K562 (cell line): ENCODE results near the gene FNDC1. TPM values are rescaled to one million over a fixed set of nuclear protein-coding genes. Genes with fewer than 3 reads are reported as not detected.

ENCODE experiments used
- ATAC-seq: fragments of 200-7000 bp; cut with Tn5 transposase; 3 replicates; pipeline ENCODE4 v1.9.1; 2020; ENCODE audit warnings: moderate library complexity
- BruUV-seq: library from RNA; stranded (reverse); fragments of 400-500 nt; replicated peaks from 2 replicates; lab custom pipeline; 2021; lab: Mats Ljungman, UMichigan
- CTCF ChIA-PET: fragments of 300-600 bp; formaldehyde crosslinking; extraction: SDS; loops from one replicate; lab custom pipeline; 2021; ENCODE audit warnings: low intra/inter-chr PET ratio; lab: Yijun Ruan, JAX
- POLR2A ChIA-PET: fragments of 300-600, 350-650 bp; sonication (Branson Sonifier 250); formaldehyde crosslinking; extraction: SDS; loops from one replicate; lab custom pipeline; 2021; ENCODE audit warnings: antibody characterized with exemption, inconsistent platforms; lab: Yijun Ruan, JAX
- DNase-seq, 4 experiments: peaks; one replicate each; pipeline versions ENCODE4 v3.0.0 to v3.0.0-alpha.2; 2011 to 2018; ENCODE audit warnings: low spot score in 3 of 4, mixed read lengths in 3 of 4; ENCODE audit errors: extremely low read depth in 1 of 4
- FAIRE-seq: peaks from 2 replicates; lab custom pipeline; 2011; peaks lifted over from hg19 to GRCh38; lab: Jason Lieb, UNC
- H2AFZ ChIP-seq: 2 replicates; pipeline ENCODE4 v1.6.0; 2011; ENCODE audit warnings: low read depth, low read length, control low read depth, inconsistent platforms
- H3K27ac ChIP-seq: fragments of 200-600 bp; 3 replicates; pipeline ENCODE4 v1.8.0; 2011; ENCODE audit warnings: low read depth, mild to moderate bottlenecking, control low read depth, inconsistent platforms, low read length, moderate library complexity, mixed read lengths; ENCODE audit errors: extremely low read depth
- H3K27me3 ChIP-seq, 2 experiments: fragments of 300-600 bp in 1 of 2; 2 replicates in 1 of 2; 3 replicates in 1 of 2; pipeline versions ENCODE4 v1.6.0 to v1.8.0; 2011; ENCODE audit warnings: inconsistent platforms in 2 of 2, low read length in 2 of 2, mild to moderate bottlenecking in 1 of 2, mixed read lengths in 1 of 2, moderate library complexity in 1 of 2; ENCODE audit not compliant: control insufficient read depth in 2 of 2, insufficient read depth in 2 of 2
- H3K36me3 ChIP-seq: fragments of 300-600 bp; 3 replicates; pipeline ENCODE4 v1.8.0; 2011; ENCODE audit warnings: mild to moderate bottlenecking, low read length, inconsistent platforms; ENCODE audit not compliant: control insufficient read depth, insufficient read depth
- H3K4me1 ChIP-seq, 2 experiments: fragments of 200-600 bp in 1 of 2; replicated peaks in 1 of 2; 2 replicates in 1 of 2; 3 replicates in 1 of 2; pipeline versions ENCODE4 v1.5.1 to v1.8.0; 2011; ENCODE audit warnings: inconsistent platforms in 2 of 2, low read length in 2 of 2, mild to moderate bottlenecking in 1 of 2, mixed read lengths in 1 of 2, moderate library complexity in 1 of 2; ENCODE audit not compliant: control insufficient read depth in 2 of 2, insufficient read depth in 2 of 2
- H3K4me2 ChIP-seq: 2 replicates; pipeline ENCODE4 v1.6.1; 2011; ENCODE audit warnings: low read length, control low read depth, inconsistent platforms, mixed read lengths; ENCODE audit not compliant: insufficient read depth
- H3K4me3 ChIP-seq: fragments of 200-600 bp; sonication (generic), shearing (Covaris generic); 2 replicates; pipeline ENCODE4 v1.5.1; 2016; ENCODE audit warnings: control low read depth, inconsistent platforms
- H3K79me2 ChIP-seq: fragments of 200-600 bp; 3 replicates; pipeline ENCODE4 v1.8.0; 2011; ENCODE audit warnings: low read length, inconsistent platforms; ENCODE audit not compliant: control insufficient read depth, insufficient read depth
- H3K9ac ChIP-seq, 2 experiments: 2 replicates each; pipeline versions ENCODE4 v1.6.0 to v1.6.1; 2011; ENCODE audit warnings: low read depth in 2 of 2, low read length in 2 of 2, control low read depth in 1 of 2, inconsistent platforms in 1 of 2, mild to moderate bottlenecking in 1 of 2, mixed read lengths in 1 of 2; ENCODE audit not compliant: insufficient read depth in 1 of 2
- H3K9me1 ChIP-seq: one replicate; pipeline ENCODE4 v1.6.0; 2011; ENCODE audit warnings: inconsistent platforms, mild to moderate bottlenecking, low read length, moderate library complexity; ENCODE audit not compliant: control insufficient read depth, insufficient read depth
- H3K9me3 ChIP-seq: replicated peaks from 2 replicates; pipeline ENCODE4 v1.5.1; 2011; ENCODE audit warnings: low read depth, low read length, inconsistent platforms; ENCODE audit not compliant: control insufficient read depth, insufficient read depth
- H4K20me1 ChIP-seq: replicated peaks from 2 replicates; pipeline ENCODE4 v1.6.1; 2011; ENCODE audit warnings: low read length, inconsistent platforms, mixed read lengths; ENCODE audit not compliant: control insufficient read depth, insufficient read depth
- BRF1 ChIP-seq: IDR thresholded peaks from 3 replicates; pipeline ENCODE4 v1.6.1; 2011; ENCODE audit warnings: borderline replicate concordance, mild to moderate bottlenecking; ENCODE audit not compliant: insufficient read length; ENCODE audit errors: extremely low read depth
- CHCHD3 ChIP-seq: fragments of 250-450 bp; sonication (Bioruptor Pico); IDR thresholded peaks from 2 replicates; pipeline ENCODE4 v2.1.2; 2022; ENCODE audit warnings: mild to moderate bottlenecking
- CREM ChIP-seq: IDR thresholded peaks from 2 replicates; pipeline ENCODE4 v1.6.1; 2014; ENCODE audit warnings: antibody characterized with exemption, low read depth
- HDAC8 ChIP-seq: fragments of 450-650 bp; IDR thresholded peaks from 2 replicates; pipeline ENCODE4 v1.6.1; 2016; ENCODE audit warnings: mild to moderate bottlenecking, missing genetic modification characterization, moderate library complexity, missing compliant biosample characterization
- HSF4 ChIP-seq: fragments of 250-450 bp; sonication (Bioruptor Pico); IDR thresholded peaks from 2 replicates; pipeline ENCODE4 v2.1.2; 2022; ENCODE audit warnings: mild to moderate bottlenecking, moderate library complexity, borderline replicate concordance
- ILF3 ChIP-seq: fragments of 450-650 bp; IDR thresholded peaks from 2 replicates; pipeline ENCODE4 v1.6.1; 2018; ENCODE audit warnings: antibody characterized with exemption, mild to moderate bottlenecking, moderate library complexity, borderline replicate concordance
- MEF2A ChIP-seq: IDR thresholded peaks from 2 replicates; pipeline ENCODE4 v1.6.1; 2011; ENCODE audit warnings: low read depth, mild to moderate bottlenecking, low read length, moderate library complexity; ENCODE audit not compliant: control insufficient read depth
- NCOA4 ChIP-seq: fragments of 450-650 bp; IDR thresholded peaks from 2 replicates; pipeline ENCODE4 v1.6.1; 2018; ENCODE audit warnings: mild to moderate bottlenecking; ENCODE audit not compliant: partially characterized antibody
- PHF20 ChIP-seq: fragments of 450-650 bp; IDR thresholded peaks from 2 replicates; pipeline ENCODE4 v1.6.1; 2018; ENCODE audit not compliant: partially characterized antibody
- POLR2G ChIP-seq: fragments of 200-400 bp; formaldehyde crosslinking; IDR thresholded peaks from 2 replicates; pipeline ENCODE4 v1.6.1; 2017; ENCODE audit warnings: low read depth, mild to moderate bottlenecking, antibody characterized with exemption, low read length, moderate library complexity
- RBM25 ChIP-seq: fragments of 200-400 bp; formaldehyde crosslinking; IDR thresholded peaks from 2 replicates; pipeline ENCODE4 v1.6.1; 2018; ENCODE audit warnings: low read length, low read depth, moderate library complexity; ENCODE audit not compliant: severe bottlenecking
- RCOR1 ChIP-seq, 2 experiments: IDR thresholded peaks; 2 replicates each; pipeline ENCODE4 v1.6.1; 2012; ENCODE audit warnings: low read depth in 2 of 2, low read length in 2 of 2, borderline replicate concordance in 1 of 2, improper control_type of control experiment in 1 of 2
- SP1 ChIP-seq: sonication (generic); formaldehyde crosslinking; IDR thresholded peaks from 2 replicates; pipeline ENCODE4 v1.8.1; 2022; ENCODE audit warnings: mild to moderate bottlenecking, missing genetic modification reagents
- THRAP3 ChIP-seq: fragments of 450-650 bp; IDR thresholded peaks from 2 replicates; pipeline ENCODE4 v1.6.1; 2016; ENCODE audit warnings: mild to moderate bottlenecking, inconsistent platforms, borderline replicate concordance
- THRB ChIP-seq: fragments of 450-650 bp; formaldehyde crosslinking; conservative IDR thresholded peaks from 2 replicates; pipeline ENCODE4 v1.4.0; 2022; ENCODE audit warnings: mild to moderate bottlenecking, missing genetic modification characterization
- ZNF23 ChIP-seq: fragments of 250-450 bp; sonication (Bioruptor Pico); IDR thresholded peaks from 2 replicates; pipeline ENCODE4 v1.4.0; 2020; ENCODE audit warnings: mild to moderate bottlenecking
- ZNF551 ChIP-seq: fragments of 250-450 bp; sonication (Bioruptor Pico); IDR thresholded peaks from 2 replicates; pipeline ENCODE4 v1.5.0; 2021; ENCODE audit warnings: mild to moderate bottlenecking, moderate library complexity
- WGBS: fragments of 100-300 bp; shearing (Covaris generic); methylation state at CpG from one replicate; pipeline ENCODE4 v1.1.6; 2016; ENCODE audit warnings: low coverage, mixed read lengths; ENCODE audit not compliant: insufficient coverage; ENCODE audit errors: missing lambda C conversion rate; 5-methylcytosine and 5-hydroxymethylcytosine counted together
- in situ Hi-C: fragments of 300-500 bp; cut with MboI; formaldehyde crosslinking; loops from 4 replicates; pipeline ENCODE4 v1.15.0; 2018; ENCODE audit warnings: inconsistent platforms, mixed read lengths
- intact Hi-C: fragments of 100-400 bp; cut with micrococcal nuclease; formaldehyde crosslinking; loops from 2 replicates; pipeline ENCODE4 v1.14.2; 2022
- polyA plus RNA-seq, 8 experiments: library from polyadenylated mRNA; depleted of rRNA in 4 of 8; stranded (reverse) in 5 of 8; unstranded in 3 of 8; fragments of >200 nt; fragmentation: Nextera tagmentation in 2 of 8; fragmentation: Illumina TruSeq in 1 of 8; extraction: Ambion mirVana in 2 of 8; extraction: Trizol in 1 of 8; gene quantifications; 2 replicates each; pipeline versions ENCODE4 v1.2.1 to v1.2.3, GENCODE V29; 2011 to 2014; ENCODE audit warnings: inconsistent platforms in 1 of 8, missing spikeins in 1 of 8
- total RNA-seq, 7 experiments: library from RNA; depleted of rRNA in 6 of 7; stranded (reverse); fragments of >200 nt in 6 of 7; fragmentation: Illumina TruSeq in 2 of 7; extraction: Trizol in 2 of 7; gene quantifications; 2 replicates each; pipeline versions ENCODE4 v1.2.1 to v1.2.3, GENCODE V29; 2011 to 2021; ENCODE audit warnings: low replicate concordance in 1 of 7
- TF ChIP-seq, protein P1 (sequence below): fragments of 250-450 bp; sonication (Bioruptor Pico); IDR thresholded peaks from 2 replicates; pipeline ENCODE4 v1.5.1; 2021; ENCODE audit warnings: mild to moderate bottlenecking
- TF ChIP-seq, protein P2 (sequence below): fragments of 250-450 bp; sonication (Bioruptor Pico); IDR thresholded peaks from 2 replicates; pipeline ENCODE4 v1.4.0; 2020; ENCODE audit warnings: mild to moderate bottlenecking, moderate library complexity, borderline replicate concordance

FNDC1 gene
- total and polyA plus RNA-seq, 9 of the 15 experiments (the other 6 are each of a cell fraction or from before 2014, with no cell fraction given), result not detected

DNA sequence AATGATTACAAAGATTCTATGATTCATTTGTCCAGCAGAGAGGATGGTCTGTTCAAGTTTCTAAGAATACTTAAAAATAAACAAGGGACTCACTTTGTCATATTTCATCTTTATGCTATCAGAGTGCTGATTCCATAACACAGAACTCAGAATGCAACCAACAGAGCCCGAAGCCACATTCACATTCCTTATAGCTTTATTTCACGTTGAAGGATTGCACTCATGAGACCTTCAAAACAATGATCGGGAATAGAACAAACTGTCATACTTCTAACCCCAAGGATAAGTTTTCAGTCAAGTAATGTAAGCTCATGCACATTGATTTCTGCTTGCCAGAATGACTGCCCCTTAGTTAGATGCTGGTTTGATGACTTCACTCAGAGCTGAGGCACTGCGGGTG lies 25.2 kb downstream of the FNDC1 start:
- no TSS peak for BruUV-seq
- ChIA-PET POLR2A (interaction anchor here (1.1 kb wide), 1 partner anchor 40 kb away, joined by 4 read pairs; no protein-coding TSS in a partner anchor), CTCF (no interaction called here)
- Histone ChIP-seq H4K20me1 (no peaks in the 10 kb centered on the region), H3K9me3 (no peaks in the 10 kb centered on the region), H3K4me3 (no peak overlapping the region), H3K27ac (no peak overlapping the region), H3K27me3 (peaks cover 8 to 16% of the 10 kb centered on the region in 2 experiments; a peak in 4 of 5 replicates), H3K9ac (no peak overlapping the region), H3K79me2 (no peaks in the 10 kb centered on the region), H3K36me3 (no peaks in the 10 kb centered on the region), H3K4me1 (no peaks in the 10 kb centered on the region), H3K4me2 (no peak overlapping the region), H2AFZ (no peak overlapping the region), H3K9me1 (no peaks in the 10 kb centered on the region)
- FAIRE-seq (no peak), DNase-seq (no peak), ATAC-seq (no peak)
- intact Hi-C loops (no loop called here), in situ Hi-C loops (no loop called here)
- TF ChIP-seq THRB (CRISPR knock-in tag) (no peak), SP1 (no peak), HSF4 (CRISPR knock-in tag) (no peak), ZNF23 (CRISPR knock-in tag) (no peak), HDAC8 (tag) (no peak), RBM25 (no peak), RCOR1 (IDR thresholded peaks at IDR 0.05; ENCODE audit: borderline replicate concordance in 1 of 2, low read depth in 2 of 2, low read length in 2 of 2) (no peak), THRAP3 (no peak), ILF3 (no peak), NCOA4 (no peak), BRF1 (no peak), MEF2A (no peak), POLR2G (no peak), CHCHD3 (no peak), ZNF551 (no peak), PHF20 (no peak), CREM (no peak)
- TF ChIP-seq, protein P1, sequence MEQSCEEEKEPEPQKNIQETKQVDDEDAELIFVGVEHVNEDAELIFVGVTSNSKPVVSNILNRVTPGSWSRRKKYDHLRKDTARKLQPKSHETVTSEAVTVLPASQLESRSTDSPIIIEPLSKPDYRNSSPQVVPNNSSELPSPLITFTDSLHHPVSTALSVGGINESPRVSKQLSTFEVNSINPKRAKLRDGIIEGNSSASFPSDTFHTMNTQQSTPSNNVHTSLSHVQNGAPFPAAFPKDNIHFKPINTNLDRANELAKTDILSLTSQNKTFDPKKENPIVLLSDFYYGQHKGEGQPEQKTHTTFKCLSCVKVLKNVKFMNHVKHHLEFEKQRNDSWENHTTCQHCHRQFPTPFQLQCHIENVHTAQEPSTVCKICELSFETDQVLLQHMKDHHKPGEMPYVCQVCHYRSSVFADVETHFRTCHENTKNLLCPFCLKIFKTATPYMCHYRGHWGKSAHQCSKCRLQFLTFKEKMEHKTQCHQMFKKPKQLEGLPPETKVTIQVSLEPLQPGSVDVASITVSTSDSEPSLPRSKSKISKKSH (CRISPR knock-in tag), result no peak
- TF ChIP-seq, protein P2, sequence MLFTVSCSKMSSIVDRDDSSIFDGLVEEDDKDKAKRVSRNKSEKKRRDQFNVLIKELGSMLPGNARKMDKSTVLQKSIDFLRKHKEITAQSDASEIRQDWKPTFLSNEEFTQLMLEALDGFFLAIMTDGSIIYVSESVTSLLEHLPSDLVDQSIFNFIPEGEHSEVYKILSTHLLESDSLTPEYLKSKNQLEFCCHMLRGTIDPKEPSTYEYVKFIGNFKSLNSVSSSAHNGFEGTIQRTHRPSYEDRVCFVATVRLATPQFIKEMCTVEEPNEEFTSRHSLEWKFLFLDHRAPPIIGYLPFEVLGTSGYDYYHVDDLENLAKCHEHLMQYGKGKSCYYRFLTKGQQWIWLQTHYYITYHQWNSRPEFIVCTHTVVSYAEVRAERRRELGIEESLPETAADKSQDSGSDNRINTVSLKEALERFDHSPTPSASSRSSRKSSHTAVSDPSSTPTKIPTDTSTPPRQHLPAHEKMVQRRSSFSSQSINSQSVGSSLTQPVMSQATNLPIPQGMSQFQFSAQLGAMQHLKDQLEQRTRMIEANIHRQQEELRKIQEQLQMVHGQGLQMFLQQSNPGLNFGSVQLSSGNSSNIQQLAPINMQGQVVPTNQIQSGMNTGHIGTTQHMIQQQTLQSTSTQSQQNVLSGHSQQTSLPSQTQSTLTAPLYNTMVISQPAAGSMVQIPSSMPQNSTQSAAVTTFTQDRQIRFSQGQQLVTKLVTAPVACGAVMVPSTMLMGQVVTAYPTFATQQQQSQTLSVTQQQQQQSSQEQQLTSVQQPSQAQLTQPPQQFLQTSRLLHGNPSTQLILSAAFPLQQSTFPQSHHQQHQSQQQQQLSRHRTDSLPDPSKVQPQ (CRISPR knock-in tag), result no peak
- 5% methylated on average over 4 of the region's 4 CpGs for WGBS
